HFFc6 (cell line): ENCODE data around the gene COL10A1. TPM values are rescaled to one million over a fixed set of nuclear protein-coding genes. Genes with fewer than 3 reads are reported as not detected.
"Not testable (repeated sequence)": the region's sequence is repeated elsewhere in the genome, so short reads cannot be mapped to it uniquely, and the experiment has no call there.

Source experiments
- DNase-seq: peaks from one replicate; pipeline ENCODE4 v3.0.0-alpha.2; 2018
- H3K27ac Mint-ChIP-seq: 2 replicates; pipeline ENCODE4 v1.8.0; 2020; ENCODE audit warnings: mild to moderate bottlenecking, mixed read lengths
- H3K27me3 Mint-ChIP-seq: 2 replicates; pipeline ENCODE4 v1.8.0; 2021; ENCODE audit warnings: mild to moderate bottlenecking, moderate library complexity, mixed read lengths; ENCODE audit not compliant: insufficient read depth
- H3K36me3 Mint-ChIP-seq: 2 replicates; pipeline ENCODE4 v1.8.0; 2021; ENCODE audit warnings: low read depth, mixed read lengths
- H3K4me1 Mint-ChIP-seq: 2 replicates; pipeline ENCODE4 v1.8.0; 2020; ENCODE audit warnings: low read depth, mixed read lengths
- H3K4me3 Mint-ChIP-seq: 2 replicates; pipeline ENCODE4 v1.8.0; 2020; ENCODE audit warnings: mild to moderate bottlenecking, moderate library complexity, mixed read lengths
- H3K9me3 Mint-ChIP-seq: 2 replicates; pipeline ENCODE4 v1.8.0; 2020; ENCODE audit warnings: mild to moderate bottlenecking, mixed read lengths
- total RNA-seq, 6 experiments: library from RNA; stranded (reverse); fragmentation: NEBNext Ultra II Directional; extraction: Animal tissue kit (Norgen Biotek cat#: 25700); gene quantifications; 2 replicates in 1 of 6; 3 replicates in 5 of 6; pipeline ENCODE4 v1.2.3, GENCODE V29; 2021
- TF ChIP-seq, protein P1 (sequence below): fragments of 200-600 bp; sonication (generic); IDR thresholded peaks from 2 replicates; pipeline ENCODE4 v1.5.0; 2021; ENCODE audit warnings: antibody characterized with exemption, mild to moderate bottlenecking

COL10A1 gene
- total RNA-seq, 6 experiments from 2014 or later: 0.91 to 3.3 (median 1.9) TPM

DNA sequence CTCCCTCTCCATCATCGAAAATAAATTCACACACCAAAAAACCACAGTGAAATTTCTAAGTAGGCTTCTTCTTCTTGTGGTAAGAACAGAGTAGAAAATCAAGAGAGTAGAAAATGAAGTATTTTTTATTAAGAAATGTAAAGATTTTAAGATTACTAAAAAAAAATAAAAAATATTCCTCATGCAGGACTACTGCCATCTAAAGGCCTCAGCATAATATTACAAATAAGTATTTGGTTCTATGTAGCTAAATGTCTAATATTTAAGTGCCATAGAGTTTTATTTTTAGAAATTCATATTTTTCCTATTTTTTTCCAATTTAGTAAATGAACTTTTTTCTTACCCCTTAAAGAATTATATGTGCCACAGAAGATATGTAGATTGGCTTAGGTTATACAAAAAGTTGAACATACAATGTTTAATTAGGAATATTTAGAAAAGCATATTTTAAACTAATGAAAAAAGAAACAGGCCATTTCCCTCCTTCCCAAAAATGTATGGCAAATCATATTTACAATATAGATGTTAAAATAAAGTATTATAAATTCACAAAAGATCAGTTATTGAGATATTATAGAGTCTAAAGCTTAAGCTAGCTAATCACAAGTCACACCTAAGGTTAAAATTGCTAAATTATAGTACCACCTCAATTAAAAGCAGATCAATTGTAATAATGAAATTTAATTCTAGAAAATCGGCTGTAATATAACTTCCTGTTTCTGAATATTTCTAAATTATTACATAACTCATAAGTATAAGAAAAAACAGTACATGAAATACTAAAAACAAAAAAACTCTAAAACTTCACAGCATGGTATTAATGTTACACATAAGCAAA lies 28.7 kb downstream of the COL10A1 start:
- peaks cover 1% of the 10 kb centered on the region; the same call in 1 of the 2 replicates for H3K27me3 Mint-ChIP-seq
- TF ChIP-seq, protein P1, sequence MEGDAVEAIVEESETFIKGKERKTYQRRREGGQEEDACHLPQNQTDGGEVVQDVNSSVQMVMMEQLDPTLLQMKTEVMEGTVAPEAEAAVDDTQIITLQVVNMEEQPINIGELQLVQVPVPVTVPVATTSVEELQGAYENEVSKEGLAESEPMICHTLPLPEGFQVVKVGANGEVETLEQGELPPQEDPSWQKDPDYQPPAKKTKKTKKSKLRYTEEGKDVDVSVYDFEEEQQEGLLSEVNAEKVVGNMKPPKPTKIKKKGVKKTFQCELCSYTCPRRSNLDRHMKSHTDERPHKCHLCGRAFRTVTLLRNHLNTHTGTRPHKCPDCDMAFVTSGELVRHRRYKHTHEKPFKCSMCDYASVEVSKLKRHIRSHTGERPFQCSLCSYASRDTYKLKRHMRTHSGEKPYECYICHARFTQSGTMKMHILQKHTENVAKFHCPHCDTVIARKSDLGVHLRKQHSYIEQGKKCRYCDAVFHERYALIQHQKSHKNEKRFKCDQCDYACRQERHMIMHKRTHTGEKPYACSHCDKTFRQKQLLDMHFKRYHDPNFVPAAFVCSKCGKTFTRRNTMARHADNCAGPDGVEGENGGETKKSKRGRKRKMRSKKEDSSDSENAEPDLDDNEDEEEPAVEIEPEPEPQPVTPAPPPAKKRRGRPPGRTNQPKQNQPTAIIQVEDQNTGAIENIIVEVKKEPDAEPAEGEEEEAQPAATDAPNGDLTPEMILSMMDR: peak; percentile 84
- peaks cover 16% of the 10 kb centered on the region for H3K36me3 Mint-ChIP-seq
- peaks cover 16% of the 10 kb centered on the region for H3K9me3 Mint-ChIP-seq
- no peak for DNase-seq
- peaks cover 22% of the 10 kb centered on the region for H3K4me1 Mint-ChIP-seq
- H3K4me3 Mint-ChIP-seq: no peak overlapping the region
- H3K27ac Mint-ChIP-seq: no peak overlapping the region

DNA sequence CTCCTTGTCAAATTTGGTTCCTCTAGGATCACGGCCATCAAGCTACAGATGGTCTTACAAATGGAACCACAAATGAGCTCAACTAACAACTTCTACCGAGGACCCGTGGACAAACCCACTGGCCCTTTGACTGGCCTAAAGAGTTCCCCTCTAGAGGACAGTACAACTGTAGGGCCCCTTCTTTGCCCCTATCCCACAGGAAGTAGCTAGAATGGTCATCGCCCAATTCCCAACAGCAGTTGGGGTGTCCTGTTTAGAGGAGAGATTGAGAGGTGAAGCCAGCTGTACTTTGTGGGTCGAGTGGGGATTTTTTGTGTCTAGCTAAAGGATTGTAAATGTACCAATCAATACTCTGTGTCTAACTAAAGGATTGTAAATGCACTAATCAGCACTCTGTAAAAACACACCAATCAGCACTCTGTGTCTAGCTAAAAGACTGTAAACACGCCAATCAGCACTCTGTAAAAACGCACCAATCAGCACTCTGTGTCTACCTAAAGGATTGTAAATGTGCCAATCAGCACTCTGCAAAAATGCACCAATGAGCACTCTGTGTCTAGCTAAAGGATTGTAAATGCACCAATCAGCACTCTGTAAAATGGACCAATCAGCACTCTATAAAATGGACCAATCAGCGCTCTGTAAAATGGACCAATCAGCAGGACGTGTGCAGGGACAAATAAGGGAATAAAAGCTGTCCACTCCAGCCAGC lies 29.7 kb downstream of the COL10A1 start:
- H3K27me3 Mint-ChIP-seq, H3K4me3 Mint-ChIP-seq, DNase-seq, H3K27ac Mint-ChIP-seq: not testable (repeated sequence)
- Mint-ChIP-seq H3K36me3 (peaks cover 16% of the 10 kb centered on the region), H3K9me3 (peaks cover 16% of the 10 kb centered on the region), H3K4me1 (peaks cover 12% of the 10 kb centered on the region)

DNA sequence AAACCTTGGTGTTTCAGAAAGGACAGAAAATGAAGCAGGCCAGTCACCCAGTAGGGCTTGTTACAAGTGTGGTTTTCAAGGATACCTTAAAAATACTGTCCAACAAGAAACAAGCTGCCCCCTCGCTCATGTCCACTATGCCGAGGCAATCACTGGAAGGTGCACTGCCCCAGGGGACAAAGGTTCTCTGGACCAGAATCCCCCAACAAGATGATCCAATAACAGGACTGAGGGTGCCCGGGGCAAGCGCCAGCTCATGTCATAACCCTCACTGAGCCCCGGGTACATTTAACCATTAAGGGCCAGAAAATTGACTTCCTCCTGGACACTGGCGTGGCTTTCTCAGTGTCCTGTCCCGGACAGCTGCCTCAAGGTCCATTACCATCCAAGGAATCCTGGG lies 31.9 kb downstream of the COL10A1 start:
- Mint-ChIP-seq H3K27me3 (peaks cover 1% of the 10 kb centered on the region; the same call in 1 of the 2 replicates), H3K36me3 (peaks cover 24% of the 10 kb centered on the region), H3K27ac (no peak overlapping the region), H3K4me1 (peaks cover 7% of the 10 kb centered on the region), H3K4me3 (no peak overlapping the region), H3K9me3 (peaks cover 16% of the 10 kb centered on the region)
- DNase-seq: no peak
- TF ChIP-seq, protein P1: no peak

DNA sequence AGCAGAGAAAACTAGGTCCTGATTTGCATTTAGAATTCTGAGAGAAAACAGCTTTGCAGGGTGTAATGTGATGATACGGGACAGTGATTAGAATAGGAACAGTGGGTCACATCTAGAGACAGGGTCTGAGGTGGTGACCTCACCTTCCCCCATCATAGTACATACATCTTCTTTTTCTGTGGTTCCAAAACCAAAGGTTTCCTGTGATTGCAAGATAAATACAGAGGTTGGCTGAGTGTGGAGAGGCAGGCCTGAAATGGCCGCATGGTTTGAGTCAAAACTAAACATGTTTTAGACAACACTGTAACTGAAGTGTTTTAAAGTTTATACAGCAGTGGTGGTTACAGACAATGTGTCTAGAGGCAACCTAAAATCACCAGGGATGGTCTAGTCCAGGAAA lies 35.7 kb downstream of the COL10A1 start:
- Mint-ChIP-seq H3K4me1 (peaks cover 38% of the 10 kb centered on the region), H3K4me3 (no peak overlapping the region), H3K9me3 (no peaks in the 10 kb centered on the region), H3K27ac (no peak overlapping the region), H3K27me3 (peaks cover 3% of the 10 kb centered on the region; the same call in 1 of the 2 replicates), H3K36me3 (peaks cover 8% of the 10 kb centered on the region)
- TF ChIP-seq, protein P1: no peak
- no peak for DNase-seq

DNA sequence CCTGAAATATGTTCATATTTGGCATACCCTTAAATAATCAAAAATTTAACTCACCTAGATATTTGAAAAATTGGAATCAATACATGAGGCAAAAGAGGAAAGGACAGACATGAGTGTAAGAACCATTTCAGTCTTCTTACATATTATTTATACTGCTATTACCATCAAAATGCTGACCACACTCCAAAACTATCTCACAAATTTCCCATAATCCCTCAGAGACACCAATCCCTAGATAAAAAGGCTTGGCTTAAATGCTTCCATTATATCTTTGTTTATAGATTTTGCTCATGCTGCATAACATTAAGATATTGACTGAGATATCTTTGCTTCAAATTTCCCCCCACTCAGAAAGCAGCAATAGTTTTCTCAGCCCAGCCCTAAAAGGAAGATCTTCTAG lies 37.0 kb downstream of the COL10A1 start:
- Mint-ChIP-seq H3K27me3 (peaks cover 3% of the 10 kb centered on the region; the same call in 1 of the 2 replicates), H3K4me1 (peaks cover 49% of the 10 kb centered on the region), H3K4me3 (no peak overlapping the region), H3K9me3 (no peaks in the 10 kb centered on the region), H3K36me3 (peaks cover 8% of the 10 kb centered on the region), H3K27ac (peak overlapping the region; percentile 9; the same call in 1 of the 2 replicates)
- no peak for DNase-seq
- TF ChIP-seq, protein P1: no peak
